ENCODE data around the gene ZAP70. TPM values are rescaled to one million over a fixed set of nuclear protein-coding genes. Genes with fewer than 3 reads are reported as not detected.

ZAP70 gene
- total RNA-seq, 2 experiments from 2014 or later: 167 TPM

GRCh38 chr2:97699765-97700444 is 13.5 kb upstream of the ZAP70 start:
- Mint-ChIP-seq H3K9me3 (no peaks in the 10 kb centered on the region), H3K4me1 (ENCODE audit: low read depth) (peaks cover 4% of the 10 kb centered on the region), H3K36me3 (ENCODE audit: low read depth) (no peaks in the 10 kb centered on the region), H3K27me3 (ENCODE audit: low read depth) (no peaks in the 10 kb centered on the region), H3K27ac (no peak overlapping the region), H3K4me3 (no peak overlapping the region)
- peak; percentile 83 for DNase-seq
- CTCF ChIA-PET: interaction anchor here (0.8 to 6.2 kb wide), 29 partner anchors 9 to 687 kb away, joined by 3 to 128 read pairs (median 5); partner anchors contain the start of genes ACTR1B, ANKRD36B, COX5B and ZAP70
- intact Hi-C loops (cut with micrococcal nuclease): loop anchor here (1.0 to 5.0 kb wide), 3 partner anchors 48 to 685 kb away; partner anchors contain the start of gene COX5B

- DNase-seq: no peak
- H3K27ac Mint-ChIP-seq: no peak overlapping the region
- CTCF ChIA-PET: interaction anchor here (0.6 to 6.2 kb wide), 7 partner anchors 12 to 116 kb away, joined by 3 to 128 read pairs (median 3); partner anchors contain the start of genes ANKRD36B and ZAP70
- peaks cover 4% of the 10 kb centered on the region for H3K4me1 Mint-ChIP-seq (ENCODE audit: low read depth)
- H3K9me3 Mint-ChIP-seq: no peaks in the 10 kb centered on the region
- no peaks in the 10 kb centered on the region for H3K36me3 Mint-ChIP-seq (ENCODE audit: low read depth)
- intact Hi-C loops (cut with micrococcal nuclease): no loop called here
- H3K4me3 Mint-ChIP-seq: no peak overlapping the region
- H3K27me3 Mint-ChIP-seq (ENCODE audit: low read depth): no peaks in the 10 kb centered on the region
Observed at GRCh38 chr2:97701186-97701585, 12.2 kb upstream of the ZAP70 start.

GRCh38 chr2:97701851-97702465 is 11.4 kb upstream of the ZAP70 start:
- Mint-ChIP-seq H3K36me3 (ENCODE audit: low read depth) (no peaks in the 10 kb centered on the region), H3K4me3 (no peak overlapping the region), H3K27ac (no peak overlapping the region), H3K4me1 (ENCODE audit: low read depth) (peaks cover 3% of the 10 kb centered on the region), H3K27me3 (ENCODE audit: low read depth) (no peaks in the 10 kb centered on the region), H3K9me3 (no peaks in the 10 kb centered on the region)
- intact Hi-C loops (cut with micrococcal nuclease): no loop called here
- DNase-seq: no peak
- CTCF ChIA-PET: interaction anchor here (0.6 to 1.3 kb wide), 6 partner anchors 20 to 116 kb away, joined by 3 to 7 read pairs (median 3); no protein-coding TSS in a partner anchor

GRCh38 chr2:97702731-97703470 is 10.5 kb upstream of the ZAP70 start:
- Mint-ChIP-seq H3K4me1 (ENCODE audit: low read depth) (no peaks in the 10 kb centered on the region), H3K9me3 (no peaks in the 10 kb centered on the region), H3K36me3 (ENCODE audit: low read depth) (no peaks in the 10 kb centered on the region), H3K27me3 (ENCODE audit: low read depth) (no peaks in the 10 kb centered on the region), H3K4me3 (no peak overlapping the region), H3K27ac (no peak overlapping the region)
- CTCF ChIA-PET: interaction anchor here (0.9 to 1.3 kb wide), 2 partner anchors 19 to 112 kb away, joined by 3 to 7 read pairs; no protein-coding TSS in a partner anchor
- DNase-seq: no peak
- intact Hi-C loops (cut with micrococcal nuclease): no loop called here

GRCh38 chr2:97703741-97704140 is 9.6 kb upstream of the ZAP70 start:
- no peaks in the 10 kb centered on the region for H3K27me3 Mint-ChIP-seq (ENCODE audit: low read depth)
- H3K4me3 Mint-ChIP-seq: no peak overlapping the region
- H3K36me3 Mint-ChIP-seq (ENCODE audit: low read depth): no peaks in the 10 kb centered on the region
- no peak for DNase-seq
- H3K4me1 Mint-ChIP-seq (ENCODE audit: low read depth): no peaks in the 10 kb centered on the region
- CTCF ChIA-PET: no interaction called here
- H3K27ac Mint-ChIP-seq: no peak overlapping the region
- intact Hi-C loops (cut with micrococcal nuclease): no loop called here
- H3K9me3 Mint-ChIP-seq: no peaks in the 10 kb centered on the region

GRCh38 chr2:97704989-97705388 is 8.4 kb upstream of the ZAP70 start:
- H3K4me1 Mint-ChIP-seq (ENCODE audit: low read depth): peaks cover 1% of the 10 kb centered on the region
- no peak for DNase-seq
- CTCF ChIA-PET: interaction anchor here (0.7 kb wide), 1 partner anchor 18 kb away, joined by 3 read pairs; no protein-coding TSS in a partner anchor
- H3K36me3 Mint-ChIP-seq (ENCODE audit: low read depth): no peaks in the 10 kb centered on the region
- intact Hi-C loops (cut with micrococcal nuclease): no loop called here
- H3K9me3 Mint-ChIP-seq: no peaks in the 10 kb centered on the region
- no peaks in the 10 kb centered on the region for H3K27me3 Mint-ChIP-seq (ENCODE audit: low read depth)
- H3K4me3 Mint-ChIP-seq: no peak overlapping the region
- no peak overlapping the region for H3K27ac Mint-ChIP-seq

- DNase-seq: no peak
- intact Hi-C loops (cut with micrococcal nuclease): no loop called here
- peaks cover 9% of the 10 kb centered on the region for H3K4me1 Mint-ChIP-seq (ENCODE audit: low read depth)
- no peaks in the 10 kb centered on the region for H3K36me3 Mint-ChIP-seq (ENCODE audit: low read depth)
- CTCF ChIA-PET: interaction anchor here (0.5 to 5.6 kb wide), 6 partner anchors 8 to 115 kb away, joined by 3 to 60 read pairs (median 8); no protein-coding TSS in a partner anchor
- no peak overlapping the region for H3K27ac Mint-ChIP-seq
- H3K9me3 Mint-ChIP-seq: no peaks in the 10 kb centered on the region
- no peak overlapping the region for H3K4me3 Mint-ChIP-seq
- H3K27me3 Mint-ChIP-seq (ENCODE audit: low read depth): no peaks in the 10 kb centered on the region
Observed at GRCh38 chr2:97706112-97706511, 7.3 kb upstream of the ZAP70 start.

GRCh38 chr2:97706708-97707345 is 6.5 kb upstream of the ZAP70 start:
- intact Hi-C loops (cut with micrococcal nuclease): no loop called here
- H3K36me3 Mint-ChIP-seq (ENCODE audit: low read depth): no peaks in the 10 kb centered on the region
- no peak overlapping the region for H3K4me3 Mint-ChIP-seq
- no peak overlapping the region for H3K27ac Mint-ChIP-seq
- H3K27me3 Mint-ChIP-seq (ENCODE audit: low read depth): no peaks in the 10 kb centered on the region
- DNase-seq: no peak
- no peaks in the 10 kb centered on the region for H3K9me3 Mint-ChIP-seq
- peaks cover 16% of the 10 kb centered on the region for H3K4me1 Mint-ChIP-seq (ENCODE audit: low read depth)
- CTCF ChIA-PET: interaction anchor here (0.5 to 5.6 kb wide), 7 partner anchors 9 to 116 kb away, joined by 3 to 60 read pairs (median 6); partner anchors contain the start of gene COX5B

GRCh38 chr2:97707362-97708047 is 5.9 kb upstream of the ZAP70 start:
- CTCF ChIA-PET: interaction anchor here (1.4 to 5.6 kb wide), 7 partner anchors 9 to 117 kb away, joined by 3 to 60 read pairs (median 8); partner anchors contain the start of gene COX5B
- DNase-seq: no peak
- Mint-ChIP-seq H3K4me1 (ENCODE audit: low read depth) (peaks cover 23% of the 10 kb centered on the region), H3K9me3 (no peaks in the 10 kb centered on the region), H3K4me3 (no peak overlapping the region), H3K27ac (no peak overlapping the region), H3K36me3 (ENCODE audit: low read depth) (no peaks in the 10 kb centered on the region), H3K27me3 (ENCODE audit: low read depth) (no peaks in the 10 kb centered on the region)
- intact Hi-C loops (cut with micrococcal nuclease): no loop called here

- no peaks in the 10 kb centered on the region for H3K36me3 Mint-ChIP-seq (ENCODE audit: low read depth)
- intact Hi-C loops (cut with micrococcal nuclease): no loop called here
- no peak overlapping the region for H3K27ac Mint-ChIP-seq
- peaks cover 28% of the 10 kb centered on the region for H3K4me1 Mint-ChIP-seq (ENCODE audit: low read depth)
- CTCF ChIA-PET: interaction anchor here (1.4 to 5.6 kb wide), 9 partner anchors 10 to 117 kb away, joined by 3 to 60 read pairs (median 8); partner anchors contain the start of gene COX5B
- H3K9me3 Mint-ChIP-seq: no peaks in the 10 kb centered on the region
- no peak for DNase-seq
- no peak overlapping the region for H3K4me3 Mint-ChIP-seq
- H3K27me3 Mint-ChIP-seq (ENCODE audit: low read depth): no peaks in the 10 kb centered on the region
Observed at GRCh38 chr2:97708048-97708380, 5.4 kb upstream of the ZAP70 start.

- H3K27me3 Mint-ChIP-seq (ENCODE audit: low read depth): no peaks in the 10 kb centered on the region
- no peaks in the 10 kb centered on the region for H3K9me3 Mint-ChIP-seq
- no peak overlapping the region for H3K27ac Mint-ChIP-seq
- peaks cover 33% of the 10 kb centered on the region for H3K4me1 Mint-ChIP-seq (ENCODE audit: low read depth)
- intact Hi-C loops (cut with micrococcal nuclease): no loop called here
- no peak for DNase-seq
- H3K4me3 Mint-ChIP-seq: no peak overlapping the region
- CTCF ChIA-PET: interaction anchor here (1.4 to 5.6 kb wide), 9 partner anchors 10 to 118 kb away, joined by 3 to 60 read pairs (median 8); no protein-coding TSS in a partner anchor
- peaks cover 2% of the 10 kb centered on the region for H3K36me3 Mint-ChIP-seq (ENCODE audit: low read depth)
Observed at GRCh38 chr2:97708608-97709007, 4.8 kb upstream of the ZAP70 start.

All from activated naive CD4-positive, alpha-beta T cell treated with anti-CD3 and anti-CD28 coated beads for 36 hours (primary cell).